Measurements from ENCODE around the gene OR51B5. TPM values are rescaled to one million over a fixed set of nuclear protein-coding genes. Genes with fewer than 3 reads are reported as not detected.

OR51B5 gene, protein sequence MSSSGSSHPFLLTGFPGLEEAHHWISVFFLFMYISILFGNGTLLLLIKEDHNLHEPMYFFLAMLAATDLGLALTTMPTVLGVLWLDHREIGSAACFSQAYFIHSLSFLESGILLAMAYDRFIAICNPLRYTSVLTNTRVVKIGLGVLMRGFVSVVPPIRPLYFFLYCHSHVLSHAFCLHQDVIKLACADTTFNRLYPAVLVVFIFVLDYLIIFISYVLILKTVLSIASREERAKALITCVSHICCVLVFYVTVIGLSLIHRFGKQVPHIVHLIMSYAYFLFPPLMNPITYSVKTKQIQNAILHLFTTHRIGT
- not detected in 2 replicates for total RNA-seq

DNA sequence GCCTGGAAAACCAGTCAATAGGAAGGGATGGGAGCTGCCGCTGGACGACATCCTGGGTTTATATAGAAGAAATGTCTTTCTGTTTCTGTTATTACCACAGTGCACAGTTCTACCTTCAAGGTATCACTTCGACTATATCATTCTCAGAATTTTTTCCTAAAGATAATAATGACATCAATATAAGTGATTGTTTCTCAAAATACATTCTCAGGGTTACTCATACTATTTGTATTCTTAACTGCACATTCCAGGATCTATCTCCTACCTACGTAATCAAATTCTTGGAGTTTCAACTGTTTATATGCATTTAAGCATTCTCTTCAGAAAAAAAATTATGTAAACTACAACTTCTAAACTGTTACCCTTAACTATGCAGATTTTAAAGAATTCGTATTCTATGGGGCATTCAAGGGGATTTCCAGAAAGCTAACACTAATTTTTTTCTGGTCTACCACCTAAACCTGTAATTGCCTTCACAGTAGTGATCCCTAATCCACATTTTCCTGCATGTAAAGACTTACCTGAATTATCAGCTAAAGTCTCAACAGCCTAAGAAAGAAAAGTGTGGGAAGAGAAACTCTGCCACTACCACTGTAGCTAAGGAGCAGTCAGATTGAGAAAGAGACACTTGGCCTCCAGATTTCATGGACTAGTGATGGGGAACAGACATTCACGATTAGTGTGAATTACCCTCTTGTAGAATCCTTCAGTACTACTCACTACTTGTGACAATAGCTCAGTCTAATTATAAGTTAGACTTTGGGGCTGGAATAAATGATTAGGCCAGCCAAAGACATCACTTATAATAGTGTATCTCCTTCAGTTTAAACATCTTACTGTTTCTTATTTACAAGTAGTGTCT, at the start of gene OR51B5:
TSS of gene OR51B5 (minus strand) at position 51 of the 862 bp plus-strand sequence. CDS start at position 51, 0 bp downstream.

GRCh38 chr11:5383576-5383975, 40.3 kb upstream of the OR51B5 start, which contains the start of gene OR51M1:
OR51M1 (plus strand) TSS chr11:5383812; CDS start chr11:5389399, 5,587 bp downstream.

GRCh38 chr11:5351208-5351607, 7.9 kb upstream of the OR51B5 start, which contains the start of gene OR51B6:
OR51B6 (plus strand) TSS chr11:5351508; CDS start chr11:5351508, 0 bp downstream.

GRCh38 chr11:5324197-5324596, 19.1 kb downstream of the OR51B5 start, which contains the start of gene OR51B2:
OR51B2 (minus strand) TSS chr11:5324297; CDS start chr11:5324297, 0 bp downstream.

GRCh38 chr11:5301846-5302245, 41.5 kb downstream of the OR51B5 start, which contains the start of gene OR51B4:
OR51B4 (minus strand) TSS chr11:5301946; CDS start chr11:5301946, 0 bp downstream.

Other genes with a start within 250 kb of the OR51B5 start
- not detected in 2 replicates for gene OR52A5, start 205.2 kb downstream of the OR51B5 start, total RNA-seq
- gene OR52A1, start 188.8 kb downstream of the OR51B5 start, total RNA-seq: not detected in 2 replicates
- gene OR51V1, start 142.8 kb downstream of the OR51B5 start, total RNA-seq: not detected in 2 replicates
- gene HBB, start 116.5 kb downstream of the OR51B5 start, total RNA-seq: not detected in 2 replicates
- gene HBD, start 109.0 kb downstream of the OR51B5 start, total RNA-seq: not detected in 2 replicates
- gene HBG1, start 93.7 kb downstream of the OR51B5 start, total RNA-seq: not detected in 2 replicates
- gene HBG2, start 88.7 kb downstream of the OR51B5 start, total RNA-seq: not detected in 2 replicates
- gene HBE1, start 73.6 kb downstream of the OR51B5 start, total RNA-seq: not detected in 2 replicates
- gene OR51B4, start 41.6 kb downstream of the OR51B5 start, total RNA-seq: not detected in 2 replicates
- not detected in 2 replicates for gene OR51B2, start 19.2 kb downstream of the OR51B5 start, total RNA-seq
- gene OR51B6, start 8.0 kb upstream of the OR51B5 start, total RNA-seq: not detected in 2 replicates
- not detected in 2 replicates for gene OR51M1, start 40.3 kb upstream of the OR51B5 start, total RNA-seq
- not detected in 2 replicates for gene OR51Q1, start 78.6 kb upstream of the OR51B5 start, total RNA-seq
- not detected in 2 replicates for gene OR51I1, start 98.0 kb upstream of the OR51B5 start, total RNA-seq
- not detected in 2 replicates for gene OR51I2, start 105.8 kb upstream of the OR51B5 start, total RNA-seq
- not detected in 2 replicates for gene OR52D1, start 145.2 kb upstream of the OR51B5 start, total RNA-seq
- gene UBQLN3, start 166.4 kb upstream of the OR51B5 start, total RNA-seq: not detected in 2 replicates
- gene UBQLNL, start 173.2 kb upstream of the OR51B5 start, total RNA-seq: 0.25 TPM in 1 of 2 replicates, not detected in the other
- gene OR52H1, start 205.0 kb upstream of the OR51B5 start, total RNA-seq: not detected in 2 replicates
- gene OR52B6, start 237.4 kb upstream of the OR51B5 start, total RNA-seq: not detected in 2 replicates